Measurements from ENCODE around the gene PLEKHB1. TPM values are rescaled to one million over a fixed set of nuclear protein-coding genes. Genes with fewer than 3 reads are reported as not detected.

Gene PLEKHB1
- total RNA-seq, 1 experiment from 2014 or later: 12.7 TPM

GRCh38 chr11:73663604-73664495, 17.5 kb downstream of the PLEKHB1 start:
- no peaks in the 10 kb centered on the region for H3K27me3 Mint-ChIP-seq (ENCODE audit: insufficient read depth, unreplicated experiment)
- Histone ChIP-seq H3K36me3 (ENCODE audit: control insufficient read depth, insufficient read depth, low read length) (no peaks in the 10 kb centered on the region), H3K9me3 (no peaks in the 10 kb centered on the region), H3K4me3 (ENCODE audit: low read depth, low read length) (no peak overlapping the region), H3K4me1 (no peaks in the 10 kb centered on the region), H3K27me3 (replicated peaks; ENCODE audit: control insufficient read depth, insufficient read depth, low read length) (no peaks in the 10 kb centered on the region)
- ChIA-PET CTCF (interaction anchor here (4.8 kb wide), 1 partner anchor 38 kb away, joined by 48 read pairs; no protein-coding TSS in a partner anchor), POLR2A (no interaction called here)
- H3K4me3 Mint-ChIP-seq (ENCODE audit: unreplicated experiment): no peak overlapping the region
- intact Hi-C loops (cut with micrococcal nuclease; ENCODE audit: unreplicated experiment): loop anchor here (5.0 kb wide), 1 partner anchor 187 kb away; no protein-coding TSS in a partner anchor
- DNase-seq: no peak
- H3K36me3 Mint-ChIP-seq (ENCODE audit: insufficient read depth, unreplicated experiment): peaks cover 2% of the 10 kb centered on the region
- TF ChIP-seq, protein P1, sequence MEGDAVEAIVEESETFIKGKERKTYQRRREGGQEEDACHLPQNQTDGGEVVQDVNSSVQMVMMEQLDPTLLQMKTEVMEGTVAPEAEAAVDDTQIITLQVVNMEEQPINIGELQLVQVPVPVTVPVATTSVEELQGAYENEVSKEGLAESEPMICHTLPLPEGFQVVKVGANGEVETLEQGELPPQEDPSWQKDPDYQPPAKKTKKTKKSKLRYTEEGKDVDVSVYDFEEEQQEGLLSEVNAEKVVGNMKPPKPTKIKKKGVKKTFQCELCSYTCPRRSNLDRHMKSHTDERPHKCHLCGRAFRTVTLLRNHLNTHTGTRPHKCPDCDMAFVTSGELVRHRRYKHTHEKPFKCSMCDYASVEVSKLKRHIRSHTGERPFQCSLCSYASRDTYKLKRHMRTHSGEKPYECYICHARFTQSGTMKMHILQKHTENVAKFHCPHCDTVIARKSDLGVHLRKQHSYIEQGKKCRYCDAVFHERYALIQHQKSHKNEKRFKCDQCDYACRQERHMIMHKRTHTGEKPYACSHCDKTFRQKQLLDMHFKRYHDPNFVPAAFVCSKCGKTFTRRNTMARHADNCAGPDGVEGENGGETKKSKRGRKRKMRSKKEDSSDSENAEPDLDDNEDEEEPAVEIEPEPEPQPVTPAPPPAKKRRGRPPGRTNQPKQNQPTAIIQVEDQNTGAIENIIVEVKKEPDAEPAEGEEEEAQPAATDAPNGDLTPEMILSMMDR (IDR thresholded peaks at IDR 0.05; ENCODE audit: insufficient read depth in 1 of 2, low read depth in 1 of 2, low read length in 1 of 2, severe bottlenecking in 1 of 2, unreplicated experiment in 1 of 2): no peak
- H3K27ac Mint-ChIP-seq (ENCODE audit: unreplicated experiment): no peak overlapping the region
- H3K9me3 Mint-ChIP-seq (ENCODE audit: unreplicated experiment): no peaks in the 10 kb centered on the region
- no TSS peak for BruUV-seq (replicated peaks)
- H3K4me1 Mint-ChIP-seq (ENCODE audit: low read depth, unreplicated experiment): no peaks in the 10 kb centered on the region

- no peaks in the 10 kb centered on the region for H3K9me3 Mint-ChIP-seq (ENCODE audit: unreplicated experiment)
- H3K4me3 ChIP-seq (ENCODE audit: low read depth, low read length): no peak overlapping the region
- H3K27me3 Mint-ChIP-seq (ENCODE audit: insufficient read depth, unreplicated experiment): no peaks in the 10 kb centered on the region
- ChIA-PET CTCF (interaction anchor here (0.7 kb wide), 1 partner anchor 16 kb away, joined by 3 read pairs; no protein-coding TSS in a partner anchor), POLR2A (no interaction called here)
- no peaks in the 10 kb centered on the region for H3K4me1 ChIP-seq
- H3K4me3 Mint-ChIP-seq (ENCODE audit: unreplicated experiment): no peak overlapping the region
- no peaks in the 10 kb centered on the region for H3K9me3 ChIP-seq
- no peaks in the 10 kb centered on the region for H3K27me3 ChIP-seq (replicated peaks; ENCODE audit: control insufficient read depth, insufficient read depth, low read length)
- TF ChIP-seq, protein P1 (IDR thresholded peaks at IDR 0.05; ENCODE audit: insufficient read depth in 1 of 2, low read depth in 1 of 2, low read length in 1 of 2, severe bottlenecking in 1 of 2, unreplicated experiment in 1 of 2): no peak
- no peaks in the 10 kb centered on the region for H3K4me1 Mint-ChIP-seq (ENCODE audit: low read depth, unreplicated experiment)
- BruUV-seq (replicated peaks): no TSS peak
- H3K36me3 Mint-ChIP-seq (ENCODE audit: insufficient read depth, unreplicated experiment): peaks cover 9% of the 10 kb centered on the region
- H3K27ac Mint-ChIP-seq (ENCODE audit: unreplicated experiment): no peak overlapping the region
- no peak for DNase-seq
- no peaks in the 10 kb centered on the region for H3K36me3 ChIP-seq (ENCODE audit: control insufficient read depth, insufficient read depth, low read length)
- intact Hi-C loops (cut with micrococcal nuclease; ENCODE audit: unreplicated experiment): loop anchor here (5.0 kb wide), 1 partner anchor 188 kb away; no protein-coding TSS in a partner anchor
These were observed 18.5 kb downstream of the PLEKHB1 start for GRCh38 chr11:73664877-73665276.

GRCh38 chr11:73667891-73668290, 21.5 kb downstream of the PLEKHB1 start:
- BruUV-seq (replicated peaks): no TSS peak
- H3K9me3 Mint-ChIP-seq (ENCODE audit: unreplicated experiment): no peaks in the 10 kb centered on the region
- no peak overlapping the region for H3K4me3 ChIP-seq (ENCODE audit: low read depth, low read length)
- CTCF ChIA-PET: interaction anchor here (0.7 kb wide), 1 partner anchor 42 kb away, joined by 3 read pairs; no protein-coding TSS in a partner anchor
- DNase-seq: no peak
- peaks cover 30% of the 10 kb centered on the region for H3K36me3 Mint-ChIP-seq (ENCODE audit: insufficient read depth, unreplicated experiment)
- H3K4me1 ChIP-seq: peaks cover 6% of the 10 kb centered on the region; the same call in 1 of the 2 replicates
- no peak overlapping the region for H3K4me3 Mint-ChIP-seq (ENCODE audit: unreplicated experiment)
- H3K27me3 ChIP-seq (replicated peaks; ENCODE audit: control insufficient read depth, insufficient read depth, low read length): no peaks in the 10 kb centered on the region
- intact Hi-C loops (cut with micrococcal nuclease; ENCODE audit: unreplicated experiment): no loop called here
- H3K9me3 ChIP-seq: no peaks in the 10 kb centered on the region
- no peaks in the 10 kb centered on the region for H3K27me3 Mint-ChIP-seq (ENCODE audit: insufficient read depth, unreplicated experiment)
- POLR2A ChIA-PET: no interaction called here
- no peak overlapping the region for H3K27ac Mint-ChIP-seq (ENCODE audit: unreplicated experiment)
- peaks cover 6% of the 10 kb centered on the region for H3K4me1 Mint-ChIP-seq (ENCODE audit: low read depth, unreplicated experiment)
- no peaks in the 10 kb centered on the region for H3K36me3 ChIP-seq (ENCODE audit: control insufficient read depth, insufficient read depth, low read length)
- TF ChIP-seq, protein P1 (IDR thresholded peaks at IDR 0.05; ENCODE audit: insufficient read depth in 1 of 2, low read depth in 1 of 2, low read length in 1 of 2, severe bottlenecking in 1 of 2, unreplicated experiment in 1 of 2): no peak
